VCaP (cell line): Measurements from ENCODE around the gene C14orf119.

Source experiments
- H3K27ac ChIP-seq: fragments of 450-650 bp; 2 replicates; pipeline ENCODE4 v1.5.1; 2017
- TF ChIP-seq, protein P1 (sequence below): fragments of 450-650 bp; conservative IDR thresholded peaks from 2 replicates; pipeline ENCODE4 v1.5.1; 2017; ENCODE audit warnings: mild to moderate bottlenecking, moderate library complexity

C14orf119 gene

GRCh38 chr14:23066368-23066767 is 28.9 kb upstream of the C14orf119 start:
- no peak overlapping the region for H3K27ac ChIP-seq
- TF ChIP-seq, protein P1, sequence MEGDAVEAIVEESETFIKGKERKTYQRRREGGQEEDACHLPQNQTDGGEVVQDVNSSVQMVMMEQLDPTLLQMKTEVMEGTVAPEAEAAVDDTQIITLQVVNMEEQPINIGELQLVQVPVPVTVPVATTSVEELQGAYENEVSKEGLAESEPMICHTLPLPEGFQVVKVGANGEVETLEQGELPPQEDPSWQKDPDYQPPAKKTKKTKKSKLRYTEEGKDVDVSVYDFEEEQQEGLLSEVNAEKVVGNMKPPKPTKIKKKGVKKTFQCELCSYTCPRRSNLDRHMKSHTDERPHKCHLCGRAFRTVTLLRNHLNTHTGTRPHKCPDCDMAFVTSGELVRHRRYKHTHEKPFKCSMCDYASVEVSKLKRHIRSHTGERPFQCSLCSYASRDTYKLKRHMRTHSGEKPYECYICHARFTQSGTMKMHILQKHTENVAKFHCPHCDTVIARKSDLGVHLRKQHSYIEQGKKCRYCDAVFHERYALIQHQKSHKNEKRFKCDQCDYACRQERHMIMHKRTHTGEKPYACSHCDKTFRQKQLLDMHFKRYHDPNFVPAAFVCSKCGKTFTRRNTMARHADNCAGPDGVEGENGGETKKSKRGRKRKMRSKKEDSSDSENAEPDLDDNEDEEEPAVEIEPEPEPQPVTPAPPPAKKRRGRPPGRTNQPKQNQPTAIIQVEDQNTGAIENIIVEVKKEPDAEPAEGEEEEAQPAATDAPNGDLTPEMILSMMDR, result no peak

DNA sequence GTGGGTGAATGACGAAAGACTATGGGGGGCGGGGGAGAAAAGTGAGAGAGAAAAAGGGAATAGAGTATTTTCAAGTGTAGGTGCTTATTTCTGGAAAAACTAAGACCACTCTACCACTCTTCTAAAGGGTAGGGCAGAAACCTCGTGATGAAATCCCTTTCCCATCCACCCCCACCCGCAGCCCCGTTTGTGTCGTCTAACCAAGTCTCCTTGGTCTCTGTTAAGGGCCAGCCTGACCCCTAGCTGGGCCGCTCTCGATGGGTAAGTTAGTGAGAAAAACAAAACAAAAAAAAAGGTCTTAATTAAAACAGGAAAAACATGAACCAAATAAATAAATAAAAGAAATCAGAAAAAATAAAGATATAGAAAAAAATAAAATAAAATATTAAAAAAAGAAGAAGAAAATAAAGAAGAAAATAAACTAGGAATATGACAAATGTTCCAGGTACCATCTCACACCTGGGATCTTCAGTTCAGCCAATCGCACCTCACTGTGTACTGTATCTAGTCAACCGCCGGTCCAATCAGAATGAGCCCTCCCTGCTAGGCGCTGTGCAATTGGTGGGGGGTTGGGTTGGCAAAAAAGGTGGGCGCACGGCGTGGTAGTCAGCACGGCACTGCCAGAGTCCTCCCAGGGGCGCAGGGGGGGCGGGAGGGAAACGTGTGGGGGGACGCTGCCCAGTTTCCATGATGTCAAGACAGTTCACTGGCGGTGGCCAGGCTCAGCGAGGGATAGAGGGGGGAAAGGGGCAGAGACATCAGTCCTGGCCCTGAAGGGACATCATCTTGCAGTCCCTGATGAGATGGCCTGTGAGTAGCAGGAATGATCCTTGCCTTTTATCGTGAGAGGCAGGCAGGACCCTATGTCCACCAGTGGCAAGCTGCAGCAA is 28.2 kb upstream of the C14orf119 start:
- TF ChIP-seq, protein P1, result no peak
- no peak overlapping the region for H3K27ac ChIP-seq

DNA sequence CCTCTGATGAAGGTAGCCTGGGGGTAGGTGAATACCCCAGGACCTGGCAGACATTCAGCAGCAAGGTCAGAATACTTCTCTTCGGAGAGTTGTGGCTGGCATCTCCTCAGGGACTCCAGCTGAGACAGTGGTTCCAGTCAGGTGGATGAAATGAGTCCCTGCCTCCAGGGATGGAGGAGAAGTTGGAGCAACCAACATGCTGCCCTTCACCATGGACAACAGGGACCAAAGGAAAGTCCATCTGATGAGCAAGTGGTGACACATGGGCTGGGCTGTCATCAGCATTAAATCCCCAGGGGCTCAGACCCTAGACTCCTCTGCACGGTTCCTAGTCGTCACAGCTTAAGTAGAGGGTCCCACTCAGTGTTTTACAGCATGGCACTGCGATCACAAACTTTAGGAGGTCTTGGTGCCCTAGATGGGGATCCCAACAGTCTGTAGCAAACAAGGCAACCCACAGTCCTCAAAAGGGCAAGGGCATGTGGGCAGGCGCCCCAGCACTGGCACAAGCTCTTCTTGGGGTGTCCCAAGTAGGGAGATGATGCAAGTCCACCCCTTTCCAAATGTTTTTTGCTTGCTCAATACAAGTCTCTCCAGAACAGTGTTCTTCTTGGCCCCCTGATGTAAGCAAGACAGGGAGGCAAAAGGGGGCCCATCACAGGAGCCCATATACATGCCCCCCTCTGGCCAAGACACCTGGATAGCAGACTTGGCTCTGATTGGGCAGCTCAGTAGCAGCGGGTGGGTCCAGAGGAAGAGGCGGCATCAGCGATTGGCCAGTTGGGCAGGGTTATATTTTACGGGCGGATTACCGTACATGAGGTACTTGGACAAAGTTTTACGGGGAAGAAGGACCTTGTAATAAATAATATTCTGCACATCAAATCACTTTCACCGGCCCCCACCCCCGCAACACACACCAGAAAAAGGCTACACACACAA is 27.2 kb upstream of the C14orf119 start:
- H3K27ac ChIP-seq, result peak overlapping the region; percentile 32; the same call in 1 of the 2 replicates
- TF ChIP-seq, protein P1, result no peak

- TF ChIP-seq, protein P1, result peak; percentile 98
- peak overlapping the region; percentile 32; the same call in 1 of the 2 replicates for H3K27ac ChIP-seq
Observed at GRCh38 chr14:23068789-23069412, 26.4 kb upstream of the C14orf119 start.

GRCh38 chr14:23069413-23069806 is 25.9 kb upstream of the C14orf119 start:
- TF ChIP-seq, protein P1, result no peak
- peak overlapping the region; percentile 32; the same call in 1 of the 2 replicates for H3K27ac ChIP-seq

DNA sequence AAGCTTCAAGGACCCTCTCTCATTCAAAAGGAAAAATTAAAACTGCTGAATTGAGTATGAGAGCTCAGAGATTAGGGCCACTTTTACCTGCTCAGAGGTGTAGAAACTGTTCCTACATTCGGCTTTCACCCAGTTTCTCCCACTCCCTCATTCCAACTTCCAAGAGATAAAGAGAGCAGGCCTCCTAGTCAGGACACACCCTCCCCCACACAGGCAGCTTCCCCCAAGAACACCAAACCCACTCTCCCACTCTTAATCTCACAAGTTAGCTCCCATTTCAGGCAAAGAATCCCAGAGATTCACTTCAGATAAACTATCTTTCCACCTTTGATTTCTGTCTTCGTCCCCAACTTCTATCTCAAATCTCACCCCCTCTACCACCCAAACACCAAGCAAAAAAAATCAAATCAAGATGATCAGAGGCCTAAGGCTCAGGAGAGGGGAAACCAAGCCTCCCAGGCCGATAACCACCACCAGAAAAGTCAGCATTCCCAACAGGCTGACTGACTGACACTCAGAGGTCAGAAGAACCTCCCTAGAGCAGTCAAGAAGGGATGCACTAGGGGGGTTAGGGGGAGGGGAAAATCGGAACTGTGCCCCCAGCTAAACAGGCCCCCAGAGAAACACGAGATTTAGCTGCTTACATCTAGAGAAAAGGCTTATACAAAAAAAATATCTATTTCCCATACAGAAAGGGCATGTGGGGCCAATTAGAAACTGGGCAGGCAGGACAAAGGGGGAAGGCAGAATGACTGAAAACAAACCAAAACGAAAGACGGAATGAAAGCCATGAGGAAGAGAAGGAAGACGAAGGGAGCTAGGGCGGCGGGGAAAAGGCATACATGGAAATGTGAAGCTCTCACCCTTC is 24.8 kb upstream of the C14orf119 start:
- TF ChIP-seq, protein P1, result no peak
- peak overlapping the region; percentile 83 for H3K27ac ChIP-seq
